NCI-H510A (cell line): ENCODE measurements around the gene CLIP1.
A peak's percentile ranks its signal among the peaks of the same experiment; 100 is the strongest.

Experiments
- DNase-seq: peaks from one replicate; lab custom pipeline; 2025; lab: John Stamatoyannopoulos, UW

Gene CLIP1

DNA sequence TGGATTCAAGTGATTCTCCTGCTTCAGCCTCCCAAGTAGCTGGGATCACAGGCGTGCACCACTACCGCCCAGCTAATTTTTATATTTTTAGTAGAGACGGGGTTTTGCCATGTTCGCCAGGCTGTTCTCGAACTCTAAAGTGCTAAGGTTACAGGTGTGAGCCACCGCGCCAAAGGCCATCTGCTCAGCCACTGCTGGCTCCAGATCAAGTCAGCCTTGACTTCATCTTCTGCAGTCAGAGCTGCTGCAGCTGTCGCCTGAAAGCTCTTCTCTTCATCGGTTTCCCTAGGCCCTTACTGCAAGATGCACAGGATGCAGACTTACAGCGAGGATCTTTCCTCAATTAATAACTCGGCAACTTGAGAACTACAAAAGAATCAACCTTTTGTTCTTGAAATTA lies 66.8 kb downstream of the CLIP1 start:
- DNase-seq = no peak

DNA sequence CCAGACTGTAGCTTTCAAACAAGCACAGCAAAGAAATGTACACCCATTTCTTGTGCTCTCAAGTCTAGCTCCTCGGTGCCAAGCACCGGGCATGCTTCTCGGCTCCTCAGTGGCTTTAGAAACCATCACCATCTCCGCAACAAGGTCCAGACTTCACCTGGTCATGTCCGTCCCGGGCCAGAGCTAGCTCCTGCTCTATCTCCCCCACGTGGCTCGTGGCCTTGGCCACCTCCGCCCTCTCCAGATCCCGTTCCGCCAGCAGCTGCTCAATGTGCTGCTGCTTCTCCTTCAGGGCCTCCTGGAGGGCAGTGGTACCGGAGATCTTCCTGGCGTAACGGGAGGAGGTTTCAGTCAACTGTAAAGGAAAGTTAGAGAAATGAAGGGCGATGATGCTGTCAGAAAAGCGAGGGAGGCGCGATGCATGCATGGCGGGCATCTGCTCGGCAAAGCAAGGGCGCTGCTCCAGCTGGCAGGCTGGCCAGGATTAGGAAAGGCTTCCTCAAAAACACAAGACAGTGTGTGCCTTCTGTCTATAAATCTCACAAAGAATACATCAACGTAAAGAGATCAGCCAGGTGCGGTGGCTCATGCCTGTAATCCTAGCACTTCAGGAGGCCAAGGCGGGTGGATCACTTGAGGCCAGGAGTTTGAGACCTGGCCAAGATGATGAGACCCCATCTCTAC lies 67.4 kb downstream of the CLIP1 start:
- no peak for DNase-seq

DNA sequence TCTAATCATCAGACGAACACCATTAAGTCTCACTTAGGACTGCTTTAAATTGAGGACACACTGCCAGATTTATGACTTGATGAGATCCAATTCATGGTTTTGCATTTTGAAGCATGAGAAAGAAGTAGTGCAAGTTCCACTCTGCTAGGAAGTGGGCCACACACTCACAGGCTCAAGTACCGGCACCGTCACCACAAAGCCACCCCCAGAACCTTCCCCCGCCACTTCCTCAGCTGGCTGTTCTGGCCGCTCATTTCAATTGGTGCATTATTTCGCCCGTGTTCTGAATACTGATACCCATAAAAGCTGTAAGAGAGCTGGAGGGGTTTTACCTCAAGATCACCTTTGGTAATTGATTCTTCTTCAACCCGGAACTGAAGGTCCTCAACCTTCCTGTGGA lies 70.1 kb downstream of the CLIP1 start:
- DNase-seq = no peak

DNA sequence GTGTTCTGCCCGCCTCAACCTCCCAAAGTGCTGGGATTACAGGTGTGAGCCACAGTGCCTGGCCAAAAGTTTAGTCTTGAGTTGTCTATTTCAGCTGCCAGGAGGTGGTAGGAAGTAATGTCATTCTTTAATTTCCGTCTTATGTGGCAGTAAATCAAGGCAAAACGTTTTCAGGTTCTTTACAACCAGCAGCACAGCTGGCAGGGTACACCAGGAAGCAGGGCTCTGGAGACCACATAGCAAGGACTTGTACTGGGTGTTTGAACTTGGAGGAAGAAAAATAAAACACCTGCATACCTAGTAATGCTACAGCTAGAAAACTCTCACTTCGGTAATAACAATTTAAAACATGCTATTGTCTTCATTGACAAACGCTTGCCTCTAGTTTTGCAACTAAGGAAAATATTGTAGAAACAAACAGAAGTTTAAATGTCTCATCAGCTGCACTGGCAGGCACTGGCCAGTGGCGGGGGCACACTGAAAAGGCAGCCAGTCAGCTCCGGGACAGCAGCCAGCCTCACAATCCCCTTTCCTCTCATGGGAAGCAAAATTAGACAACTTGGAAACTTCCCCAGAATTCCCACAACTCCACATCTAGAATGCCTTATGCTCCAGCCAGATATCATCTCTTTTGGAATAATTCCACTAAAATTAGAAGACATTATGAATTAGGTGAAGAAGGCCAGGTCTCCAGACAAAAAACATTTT lies 72.2 kb downstream of the CLIP1 start:
- DNase-seq = no peak

DNA sequence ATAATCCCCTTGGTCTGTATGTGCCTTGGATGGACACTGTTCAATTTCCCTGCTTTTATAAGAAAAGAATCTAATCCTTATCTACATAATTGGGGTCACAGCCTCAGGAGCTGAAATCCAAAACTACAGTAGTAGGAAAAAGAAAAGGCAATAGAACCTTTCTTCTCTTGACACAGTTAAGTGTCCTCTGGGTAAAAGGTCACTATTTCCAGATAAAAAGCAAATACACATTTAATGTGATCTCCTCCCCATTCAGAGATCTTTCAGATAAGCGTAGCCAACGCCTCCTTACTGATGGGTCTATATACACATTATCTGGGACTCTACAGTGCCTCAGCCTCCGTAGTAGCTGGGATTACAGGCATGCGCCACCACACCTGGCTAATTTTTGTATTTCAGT lies 73.4 kb downstream of the CLIP1 start:
- DNase-seq = no peak

DNA sequence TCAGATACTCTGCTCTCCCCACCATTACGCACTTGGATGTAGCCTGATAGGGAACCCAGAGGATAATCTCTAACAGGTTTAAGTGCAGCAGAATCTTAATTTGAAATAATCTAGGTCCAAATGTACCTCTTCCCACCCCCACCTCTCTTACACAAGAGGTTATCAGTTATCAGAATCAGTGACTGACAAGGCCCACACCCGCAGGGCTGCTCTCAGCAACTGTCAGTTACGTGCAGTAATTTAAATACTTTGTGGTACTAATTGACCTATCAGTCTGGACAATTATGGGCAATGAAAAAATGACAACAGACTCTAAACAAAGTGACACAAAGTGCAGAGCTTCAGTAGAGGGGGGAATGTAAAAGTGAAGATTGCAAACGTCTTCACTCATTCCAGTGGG lies 74.0 kb downstream of the CLIP1 start:
- DNase-seq = no peak

DNA sequence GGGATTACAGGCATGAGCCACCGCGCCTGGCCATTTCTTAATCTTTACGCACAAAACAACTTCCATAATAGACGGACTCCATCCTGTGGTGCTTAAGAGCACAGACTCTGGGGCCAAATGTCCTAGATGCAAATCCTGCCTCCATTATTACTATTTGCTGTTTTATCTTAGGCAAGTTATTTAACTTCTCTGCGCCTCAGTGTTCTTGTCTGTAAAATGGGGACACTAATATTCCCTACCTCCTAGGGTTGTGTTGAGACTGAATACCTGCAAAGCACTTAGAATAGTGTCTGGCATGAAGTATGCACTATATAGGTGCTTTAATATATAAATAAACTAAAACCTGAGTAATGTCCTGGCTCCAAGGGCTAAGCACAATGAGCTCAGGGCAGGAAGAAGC lies 76.4 kb downstream of the CLIP1 start:
- no peak for DNase-seq

DNA sequence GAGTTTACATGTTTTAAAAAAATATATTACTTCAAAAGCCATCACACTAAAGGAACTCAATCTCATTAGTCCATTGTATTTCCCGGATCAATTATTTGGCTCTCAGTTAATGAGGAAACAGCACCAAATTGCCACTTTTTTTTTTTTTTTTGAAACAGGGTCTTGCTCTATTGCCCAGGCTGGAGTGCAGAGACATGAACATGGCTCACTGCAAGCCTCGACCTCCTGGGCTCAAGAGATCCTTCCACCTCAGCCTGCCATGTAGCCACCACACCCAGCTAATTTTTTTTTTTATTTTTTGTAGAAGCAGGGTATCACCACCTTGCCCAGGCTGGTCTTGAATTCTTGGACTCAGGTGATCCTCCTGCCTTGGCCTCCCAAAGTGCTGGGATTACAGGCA lies 77.4 kb downstream of the CLIP1 start:
- no peak for DNase-seq

DNA sequence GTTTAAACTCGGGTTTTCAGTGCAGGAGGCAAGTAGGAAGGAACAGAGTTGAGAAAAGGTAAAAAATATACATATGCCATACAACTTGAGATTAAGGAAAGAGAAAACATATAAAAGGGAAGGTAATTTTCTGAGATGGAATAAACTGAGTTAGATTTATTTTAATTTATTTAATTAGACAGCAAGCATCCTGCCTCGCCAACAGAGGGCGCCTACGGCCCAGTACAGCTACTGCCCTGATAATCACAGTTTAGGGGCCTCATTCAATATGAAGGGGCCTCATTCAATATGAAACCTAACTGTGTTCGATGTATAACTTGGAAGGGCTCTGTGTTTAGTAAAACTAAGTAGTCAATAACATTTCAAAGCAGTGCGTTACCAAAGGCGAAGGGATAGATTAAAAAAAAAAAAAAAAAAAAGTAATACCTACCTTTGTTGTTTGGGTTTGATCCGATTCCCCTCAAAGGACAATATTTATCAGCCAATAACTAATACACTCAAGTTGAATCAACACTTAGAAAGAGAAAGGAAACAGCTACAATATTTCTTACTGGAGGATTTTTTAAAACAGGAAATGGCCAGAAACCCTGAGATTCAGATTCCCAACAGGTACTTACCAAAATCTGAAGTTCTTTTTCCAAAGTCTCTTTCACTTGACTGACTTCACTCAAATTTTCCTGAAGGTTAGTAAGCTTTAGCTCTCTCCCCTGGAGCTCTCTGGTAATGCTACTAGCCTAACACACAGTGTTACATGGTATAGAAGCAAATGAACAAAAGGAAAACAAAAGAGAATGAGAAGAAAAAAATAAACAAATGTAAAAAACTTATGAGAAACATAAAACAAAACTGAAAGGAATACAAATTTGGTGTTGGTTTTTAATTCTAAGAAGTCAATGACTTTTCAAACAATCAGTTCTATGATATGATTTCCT lies 86.2 kb downstream of the CLIP1 start:
- peak; percentile 19 for DNase-seq

DNA sequence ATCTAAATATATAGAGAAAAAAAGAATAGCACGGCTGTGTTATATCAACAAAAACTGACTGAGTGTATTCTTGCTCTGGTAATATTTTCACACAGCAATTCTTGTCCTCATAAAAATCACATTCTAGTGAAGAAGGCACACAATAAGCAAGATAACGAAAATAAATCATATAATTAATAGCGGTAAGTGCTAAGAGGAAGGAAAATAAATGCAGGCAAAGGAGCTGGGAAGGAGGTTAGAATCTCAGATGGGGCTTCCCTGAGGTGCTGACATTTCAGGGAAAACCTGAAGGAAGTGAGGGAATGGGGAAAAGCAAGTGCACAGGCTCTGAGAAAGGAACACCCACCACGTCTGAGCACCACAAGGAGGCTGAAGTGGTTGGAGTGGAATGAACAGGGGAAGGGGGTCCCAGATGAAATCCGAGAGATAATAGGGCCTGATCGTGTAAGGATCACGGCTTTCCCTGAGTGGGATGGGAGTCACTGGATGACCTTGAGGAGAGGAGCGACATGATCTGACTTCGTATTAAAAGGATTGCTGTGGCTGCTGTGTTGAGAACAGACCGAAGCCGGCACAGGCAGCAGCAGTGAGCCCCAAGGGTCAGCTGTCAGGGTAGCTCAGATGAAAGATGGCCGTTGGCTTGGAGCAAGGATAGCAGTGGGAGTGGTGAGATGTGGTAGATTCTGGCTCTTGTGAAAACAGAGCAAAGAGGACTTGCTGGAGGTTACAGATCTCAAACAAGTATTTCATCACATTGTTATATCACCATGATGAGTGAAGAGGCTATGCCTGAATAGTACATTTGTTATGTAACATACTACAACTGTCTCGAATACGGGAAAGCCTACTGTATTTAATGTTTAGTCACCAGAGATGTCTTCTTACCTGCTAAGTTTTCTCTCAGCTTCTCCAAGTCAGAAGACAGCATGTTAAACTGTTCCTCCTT lies 89.1 kb downstream of the CLIP1 start:
- no peak for DNase-seq

DNA sequence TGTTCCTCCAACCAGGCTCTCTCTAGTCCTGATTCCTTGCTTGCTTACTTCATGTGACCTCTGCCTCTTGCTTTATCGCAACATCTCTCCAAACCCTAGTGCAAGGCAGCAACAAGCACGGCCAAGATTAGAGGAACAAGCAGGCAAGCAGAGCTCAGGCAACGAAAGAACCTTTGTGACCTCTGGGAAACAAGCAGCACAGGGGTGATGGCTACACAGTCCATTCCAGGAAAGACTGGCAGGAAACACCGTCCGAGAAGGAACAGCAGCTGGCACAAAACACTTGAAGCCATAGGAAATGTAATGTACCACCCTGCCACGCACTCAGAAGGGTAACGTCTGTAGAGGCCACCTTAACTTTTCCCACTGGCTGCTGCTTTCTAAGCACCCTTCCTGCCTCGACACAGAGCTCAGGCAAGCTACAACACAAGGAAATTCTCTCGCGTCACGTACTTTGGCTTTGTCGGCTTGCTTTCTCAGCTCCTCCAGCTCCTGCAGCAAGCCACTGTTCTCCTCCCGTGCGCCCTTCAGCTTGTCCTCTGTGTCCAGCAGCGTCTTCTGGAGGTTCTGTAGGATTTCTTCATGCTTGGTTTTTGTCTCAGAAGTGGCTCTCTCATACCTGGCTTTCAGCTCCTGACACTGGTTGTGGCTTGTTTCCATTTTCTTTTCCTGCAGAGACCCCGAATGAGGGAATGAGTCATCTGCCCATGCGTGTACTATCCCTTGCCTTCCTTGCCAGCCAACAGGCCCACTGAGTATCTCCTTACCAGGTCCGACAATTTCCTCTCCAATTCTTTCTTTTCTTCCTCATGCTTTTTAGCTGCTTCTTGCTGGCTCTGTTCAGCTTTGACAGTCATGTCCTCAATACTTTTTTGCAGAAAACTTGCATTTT lies 94.7 kb downstream of the CLIP1 start:
- no peak for DNase-seq

DNA sequence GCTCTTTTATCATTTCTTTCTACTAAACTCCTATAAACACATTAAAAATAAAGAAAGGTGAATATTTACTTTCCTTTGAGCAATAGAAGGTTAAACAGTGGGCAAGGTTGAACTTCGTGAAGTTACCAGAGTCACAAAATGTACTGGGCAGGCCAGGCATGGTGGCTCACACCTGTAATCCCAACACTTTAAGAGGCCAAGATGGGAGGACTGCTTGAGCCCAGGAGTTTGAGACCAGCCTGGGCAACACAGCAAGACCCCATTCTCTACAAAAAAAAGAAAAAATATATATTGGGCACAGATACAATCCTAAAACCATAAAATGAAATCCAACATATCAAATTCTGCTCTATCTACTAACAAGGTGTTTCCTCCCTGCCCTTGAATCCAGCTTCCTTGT lies 95.5 kb downstream of the CLIP1 start:
- no peak for DNase-seq

DNA sequence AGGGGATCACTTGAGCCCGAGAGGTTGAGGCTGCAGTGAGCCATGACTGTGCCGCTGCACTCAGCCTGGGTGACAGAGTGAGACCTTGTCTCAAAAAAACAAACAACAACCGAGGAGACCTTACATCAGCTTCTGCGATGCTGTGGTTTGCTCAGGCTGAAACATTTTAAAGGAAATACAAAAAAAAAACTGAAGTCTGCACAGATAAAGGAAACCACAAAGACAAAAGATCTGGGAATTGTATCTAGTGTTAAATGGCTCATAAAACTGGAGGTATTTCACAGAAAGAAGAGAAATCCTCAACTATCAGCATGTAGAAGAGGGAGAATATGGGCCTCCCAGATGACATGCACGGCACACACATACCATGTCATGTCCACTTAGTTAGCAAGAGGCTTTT lies 95.9 kb downstream of the CLIP1 start:
- no peak for DNase-seq

DNA sequence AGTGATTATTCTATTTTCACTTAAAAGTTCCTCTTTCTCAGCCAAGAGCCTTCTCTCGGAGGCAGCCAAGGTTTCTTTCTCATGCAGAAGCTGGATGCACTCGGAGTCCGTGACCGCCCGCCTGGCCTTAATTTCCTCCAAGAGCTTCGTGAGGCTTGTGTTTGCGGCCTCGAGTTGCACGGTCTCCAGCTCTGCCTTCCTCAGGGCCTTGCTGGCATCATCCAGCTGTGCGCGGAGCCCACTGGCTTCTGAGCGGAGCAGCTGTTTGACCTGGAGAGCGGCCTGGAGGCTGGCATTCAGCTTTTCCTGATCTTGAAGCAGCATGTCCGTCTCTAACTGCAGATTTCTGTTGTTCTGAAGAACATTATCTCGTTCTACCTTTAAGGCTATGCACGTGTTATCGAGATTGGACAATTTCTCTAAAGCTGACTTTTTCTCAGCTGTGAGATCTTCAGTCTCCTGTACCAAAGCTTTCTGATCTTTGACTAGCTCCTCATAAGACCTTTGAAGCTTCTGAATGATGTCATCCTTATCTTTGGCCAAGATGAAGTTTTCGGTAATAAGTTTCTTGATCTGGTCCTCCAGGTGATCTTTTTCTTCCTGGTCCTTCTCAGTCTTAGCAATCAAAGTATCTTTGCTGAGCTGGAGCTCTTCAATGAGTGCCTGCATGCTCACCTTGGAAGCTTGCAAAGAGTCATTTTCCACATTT lies 99.0 kb downstream of the CLIP1 start:
- DNase-seq = no peak

DNA sequence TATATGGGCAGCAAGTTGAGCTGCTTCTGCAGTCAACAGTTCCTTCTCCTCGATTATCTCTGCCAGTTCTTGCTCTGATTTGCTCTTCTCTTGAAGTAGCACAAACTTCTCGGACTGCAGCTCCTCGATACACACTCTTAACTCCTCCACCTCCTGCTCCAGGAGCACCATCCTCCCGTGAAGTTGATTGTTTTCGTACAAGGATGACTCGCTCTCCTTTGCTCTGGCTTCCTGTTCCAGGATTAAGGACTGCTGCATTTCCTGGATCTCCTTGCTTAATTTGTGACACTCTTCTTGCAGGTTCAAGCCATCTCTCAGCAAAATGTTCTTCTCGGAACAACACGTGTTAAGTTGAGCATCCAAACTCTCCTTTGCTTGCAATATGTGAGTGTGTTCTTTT lies 100.0 kb downstream of the CLIP1 start:
- no peak for DNase-seq

DNA sequence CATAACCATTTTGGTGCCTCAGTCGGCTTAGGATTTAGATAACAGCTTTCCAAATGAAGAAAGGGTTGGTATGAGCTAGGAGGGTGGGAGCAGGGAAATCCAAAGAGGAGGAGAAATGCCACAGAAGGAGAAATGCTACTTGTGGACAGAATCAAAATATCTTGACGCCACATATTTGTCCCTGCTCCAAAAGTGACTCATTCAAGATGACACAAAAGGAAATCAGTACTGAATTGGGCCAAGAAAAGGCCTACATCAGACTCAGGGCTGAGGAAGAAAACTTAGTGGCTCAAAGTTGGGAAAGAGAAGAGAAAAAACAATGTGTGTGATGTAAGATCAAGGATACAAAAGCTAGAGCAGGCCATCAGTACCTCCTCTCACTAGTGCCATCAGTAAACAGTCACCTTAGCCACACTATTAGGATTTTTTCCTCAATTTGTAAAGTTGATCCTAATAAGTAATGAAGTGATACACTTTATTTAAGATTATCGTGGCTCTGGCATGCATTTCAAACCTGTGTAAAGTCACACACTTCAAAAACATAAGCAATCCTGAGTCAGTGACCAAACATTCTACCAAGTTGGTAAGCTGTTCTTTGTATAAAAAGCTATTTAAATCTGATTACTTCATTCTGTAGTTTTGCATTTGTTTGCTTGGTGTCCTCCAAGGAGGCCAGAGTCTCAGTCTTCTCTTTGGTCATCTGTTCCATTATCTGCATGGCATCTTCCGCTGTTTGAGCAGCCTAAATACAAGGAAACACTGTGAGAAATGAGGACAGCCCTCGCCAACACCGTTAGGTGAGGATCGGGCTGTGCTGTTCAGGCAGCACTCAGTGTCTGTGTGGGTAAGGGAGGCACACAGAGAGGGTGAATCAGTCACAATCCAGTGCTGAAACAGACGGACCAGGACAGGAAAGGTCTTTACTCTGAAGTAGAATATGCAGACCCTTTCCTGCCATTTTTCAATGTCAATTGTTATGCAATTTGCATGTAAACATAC lies 103.6 kb downstream of the CLIP1 start:
- DNase-seq = no peak

DNA sequence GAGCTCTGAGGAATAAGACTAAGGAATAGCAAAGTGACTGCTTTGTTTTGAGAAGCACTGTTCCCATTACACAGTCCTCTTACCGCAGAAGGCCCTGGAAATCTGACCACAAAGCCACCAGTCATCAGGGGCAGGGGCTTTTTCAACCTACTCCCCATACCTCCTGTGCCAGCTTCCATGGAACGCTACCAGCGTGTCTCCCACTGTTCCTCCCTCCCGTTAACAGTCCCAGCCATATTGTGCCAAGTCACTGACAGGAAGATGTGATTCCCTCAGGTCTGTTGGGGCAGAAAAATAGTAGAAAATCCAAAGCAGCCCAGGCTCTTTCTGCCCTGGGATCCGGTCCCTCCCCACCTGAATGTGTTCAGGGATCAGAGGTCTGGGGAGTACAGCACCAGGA lies 109.5 kb downstream of the CLIP1 start:
- DNase-seq = no peak

DNA sequence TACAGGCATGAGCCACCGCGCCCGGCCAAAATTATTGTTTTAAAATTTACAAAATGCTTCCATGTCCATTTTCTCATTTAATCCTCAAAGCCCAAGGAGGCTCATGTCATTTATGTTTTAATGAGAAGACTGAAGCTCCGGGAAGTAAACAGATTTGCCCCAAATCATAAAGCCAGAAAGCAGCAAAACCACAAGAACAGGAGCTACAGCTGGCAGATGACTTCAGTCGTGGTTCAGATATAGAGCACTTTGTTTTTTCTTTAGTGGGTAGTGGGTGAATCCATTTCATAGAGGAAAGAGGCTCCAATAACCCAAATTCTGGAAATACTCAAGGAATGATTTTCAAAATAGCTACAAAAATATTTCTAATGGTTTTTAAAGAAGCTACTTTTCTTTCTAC lies 110.8 kb downstream of the CLIP1 start:
- no peak for DNase-seq
